OCI-LY3 (cell line): Measurements from ENCODE around the gene SYT5.
A peak's percentile ranks its signal among the peaks of the same experiment; 100 is the strongest.

Experiments
- H2AFZ ChIP-seq: fragments of 200-600, 300-600 bp; shearing (Covaris generic); 2 replicates; pipeline ENCODE4 v1.6.0; 2014; ENCODE audit warnings: antibody characterized with exemption, low read depth, low read length
- H3K27ac ChIP-seq: fragments of 200-600, 300-600 bp; sonication (generic); 2 replicates; pipeline ENCODE4 v1.5.1; 2014; ENCODE audit warnings: mild to moderate bottlenecking, low read length, moderate library complexity, mixed read lengths
- H3K27me3 ChIP-seq: fragments of 200-600, 300-600 bp; sonication (generic); 2 replicates; pipeline ENCODE4 v1.6.1; 2014; ENCODE audit warnings: low read depth, low read length, mixed read lengths
- H3K36me3 ChIP-seq: fragments of 200-600, 300-600 bp; sonication (generic); replicated peaks from 2 replicates; pipeline ENCODE3; 2014; ENCODE audit warnings: low read depth, low read length, mixed read lengths
- H3K4me1 ChIP-seq: fragments of 300-600, 200-600 bp; sonication (generic); 2 replicates; pipeline ENCODE4 v1.6.1; 2014; ENCODE audit warnings: low read length, mixed read lengths
- H3K4me2 ChIP-seq: fragments of 200-600, 300-600 bp; sonication (generic); 2 replicates; pipeline ENCODE4 v1.6.1; 2014; ENCODE audit warnings: low read length, mixed read lengths
- H3K4me3 ChIP-seq: fragments of 300-600, 200-600 bp; sonication (generic); 2 replicates; pipeline ENCODE4 v1.5.1; 2014; ENCODE audit warnings: antibody characterized with exemption, mild to moderate bottlenecking, low read length, moderate library complexity
- H3K79me2 ChIP-seq: fragments of 300-600, 200-600 bp; shearing (Covaris generic); 2 replicates; pipeline ENCODE4 v1.6.1; 2014; ENCODE audit warnings: mild to moderate bottlenecking, low read length, mixed read lengths
- H3K9ac ChIP-seq: fragments of 300-600, 200-600 bp; shearing (Covaris generic); 2 replicates; pipeline ENCODE4 v1.6.0; 2014; ENCODE audit warnings: mild to moderate bottlenecking, low read length, moderate library complexity
- H3K9me3 ChIP-seq: fragments of 200-600, 300-600 bp; shearing (Covaris generic); 2 replicates; pipeline ENCODE4 v1.6.1; 2014; ENCODE audit warnings: low read length, mixed read lengths; ENCODE audit not compliant: insufficient read depth
- H4K20me1 ChIP-seq: fragments of 200-600, 300-600 bp; sonication (generic); 2 replicates; pipeline ENCODE4 v1.6.1; 2016; ENCODE audit warnings: low read length, mixed read lengths; ENCODE audit not compliant: insufficient read depth
- EZH2phosphoT487 ChIP-seq: fragments of 200-600 bp; shearing (Covaris generic); IDR thresholded peaks from 2 replicates; pipeline ENCODE4 v1.6.1; 2018; ENCODE audit warnings: antibody characterized with exemption, mixed run types, low read depth
- TF ChIP-seq, protein P1 (sequence below): fragments of 200-600, 300-600 bp; sonication (generic); IDR thresholded peaks from 2 replicates; pipeline ENCODE4 v1.5.1; 2014; ENCODE audit warnings: antibody characterized with exemption, low read length, low read depth

Gene SYT5

DNA sequence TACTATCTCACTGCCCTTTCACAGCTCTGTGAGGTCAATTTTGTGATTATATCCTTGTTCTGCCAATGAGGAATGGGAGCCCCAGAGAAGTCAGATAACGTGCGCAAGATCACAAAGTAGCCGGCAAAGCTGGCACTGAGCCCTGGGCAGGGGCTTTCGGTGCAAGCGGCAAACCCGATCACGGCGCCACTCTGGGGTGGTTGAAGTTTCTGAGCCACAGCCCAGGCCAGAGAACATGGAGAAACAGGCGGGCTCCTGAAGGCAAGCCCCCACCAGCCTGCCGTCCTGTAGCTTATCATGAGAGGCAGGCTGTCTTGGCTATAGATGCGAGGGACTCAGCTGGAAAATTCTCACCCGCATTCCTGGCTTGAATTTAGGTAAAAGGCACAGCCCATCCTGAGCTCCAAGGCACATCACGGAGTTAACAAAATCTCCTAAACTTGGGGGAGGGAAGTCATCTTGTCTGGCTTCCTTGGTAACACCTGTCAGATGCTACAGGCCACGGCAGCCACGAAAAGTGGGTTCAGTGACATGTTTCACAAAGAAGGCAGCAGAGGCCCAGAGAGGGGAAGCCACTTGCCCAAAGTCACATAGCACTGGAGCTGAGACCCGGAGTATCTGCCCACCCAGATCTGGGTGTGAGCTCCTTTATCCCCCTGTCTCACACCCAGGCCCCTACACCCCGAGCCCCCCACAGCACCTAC is 43.5 kb downstream of the SYT5 start:
- no peaks in the 10 kb centered on the region for H3K9me3 ChIP-seq
- peaks cover 38% of the 10 kb centered on the region for H3K4me1 ChIP-seq
- H3K27ac ChIP-seq: no peak overlapping the region
- TF ChIP-seq EZH2phosphoT487: no peak
- TF ChIP-seq, protein P1, sequence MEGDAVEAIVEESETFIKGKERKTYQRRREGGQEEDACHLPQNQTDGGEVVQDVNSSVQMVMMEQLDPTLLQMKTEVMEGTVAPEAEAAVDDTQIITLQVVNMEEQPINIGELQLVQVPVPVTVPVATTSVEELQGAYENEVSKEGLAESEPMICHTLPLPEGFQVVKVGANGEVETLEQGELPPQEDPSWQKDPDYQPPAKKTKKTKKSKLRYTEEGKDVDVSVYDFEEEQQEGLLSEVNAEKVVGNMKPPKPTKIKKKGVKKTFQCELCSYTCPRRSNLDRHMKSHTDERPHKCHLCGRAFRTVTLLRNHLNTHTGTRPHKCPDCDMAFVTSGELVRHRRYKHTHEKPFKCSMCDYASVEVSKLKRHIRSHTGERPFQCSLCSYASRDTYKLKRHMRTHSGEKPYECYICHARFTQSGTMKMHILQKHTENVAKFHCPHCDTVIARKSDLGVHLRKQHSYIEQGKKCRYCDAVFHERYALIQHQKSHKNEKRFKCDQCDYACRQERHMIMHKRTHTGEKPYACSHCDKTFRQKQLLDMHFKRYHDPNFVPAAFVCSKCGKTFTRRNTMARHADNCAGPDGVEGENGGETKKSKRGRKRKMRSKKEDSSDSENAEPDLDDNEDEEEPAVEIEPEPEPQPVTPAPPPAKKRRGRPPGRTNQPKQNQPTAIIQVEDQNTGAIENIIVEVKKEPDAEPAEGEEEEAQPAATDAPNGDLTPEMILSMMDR: no peak
- no peaks in the 10 kb centered on the region for H4K20me1 ChIP-seq
- H3K36me3 ChIP-seq: no peaks in the 10 kb centered on the region
- H3K4me3 ChIP-seq: no peak overlapping the region
- H3K27me3 ChIP-seq: peaks cover 16% of the 10 kb centered on the region
- H3K9ac ChIP-seq: no peak overlapping the region
- no peak overlapping the region for H2AFZ ChIP-seq
- H3K79me2 ChIP-seq: no peaks in the 10 kb centered on the region
- no peak overlapping the region for H3K4me2 ChIP-seq

DNA sequence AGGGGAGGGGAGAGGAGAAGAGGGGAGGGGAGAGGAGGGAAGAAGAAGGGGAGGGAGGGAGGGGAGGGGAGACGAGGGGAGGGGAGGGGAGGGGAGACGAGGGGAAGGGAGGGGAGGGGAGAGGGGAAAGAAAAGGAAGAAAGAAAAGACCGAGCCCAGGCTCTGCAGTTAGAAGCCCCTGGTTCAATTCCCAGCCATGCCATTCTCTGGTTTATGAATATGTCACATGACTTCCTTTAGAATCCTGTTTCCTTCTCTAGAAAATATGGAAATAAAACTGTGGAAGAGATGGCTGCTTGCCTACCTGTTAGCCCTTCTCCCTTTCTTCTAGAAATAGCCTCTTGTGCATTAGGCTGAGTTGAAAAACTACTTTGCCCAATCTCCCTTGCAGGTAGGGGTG is 45.4 kb downstream of the SYT5 start:
- H3K4me2 ChIP-seq: peak overlapping the region; percentile 50
- H2AFZ ChIP-seq: no peak overlapping the region
- peaks cover 20% of the 10 kb centered on the region for H3K27me3 ChIP-seq
- H3K27ac ChIP-seq: no peak overlapping the region
- H3K36me3 ChIP-seq: no peaks in the 10 kb centered on the region
- peak overlapping the region; percentile 40 for H3K4me3 ChIP-seq
- no peaks in the 10 kb centered on the region for H4K20me1 ChIP-seq
- 0 out of 2 replicates have a peak overlapping the region, but pooled peaks have one; percentile 7 for H3K9ac ChIP-seq
- TF ChIP-seq EZH2phosphoT487: no peak
- TF ChIP-seq, protein P1: no peak
- no peaks in the 10 kb centered on the region for H3K9me3 ChIP-seq
- peaks cover 36% of the 10 kb centered on the region for H3K4me1 ChIP-seq
- no peaks in the 10 kb centered on the region for H3K79me2 ChIP-seq

DNA sequence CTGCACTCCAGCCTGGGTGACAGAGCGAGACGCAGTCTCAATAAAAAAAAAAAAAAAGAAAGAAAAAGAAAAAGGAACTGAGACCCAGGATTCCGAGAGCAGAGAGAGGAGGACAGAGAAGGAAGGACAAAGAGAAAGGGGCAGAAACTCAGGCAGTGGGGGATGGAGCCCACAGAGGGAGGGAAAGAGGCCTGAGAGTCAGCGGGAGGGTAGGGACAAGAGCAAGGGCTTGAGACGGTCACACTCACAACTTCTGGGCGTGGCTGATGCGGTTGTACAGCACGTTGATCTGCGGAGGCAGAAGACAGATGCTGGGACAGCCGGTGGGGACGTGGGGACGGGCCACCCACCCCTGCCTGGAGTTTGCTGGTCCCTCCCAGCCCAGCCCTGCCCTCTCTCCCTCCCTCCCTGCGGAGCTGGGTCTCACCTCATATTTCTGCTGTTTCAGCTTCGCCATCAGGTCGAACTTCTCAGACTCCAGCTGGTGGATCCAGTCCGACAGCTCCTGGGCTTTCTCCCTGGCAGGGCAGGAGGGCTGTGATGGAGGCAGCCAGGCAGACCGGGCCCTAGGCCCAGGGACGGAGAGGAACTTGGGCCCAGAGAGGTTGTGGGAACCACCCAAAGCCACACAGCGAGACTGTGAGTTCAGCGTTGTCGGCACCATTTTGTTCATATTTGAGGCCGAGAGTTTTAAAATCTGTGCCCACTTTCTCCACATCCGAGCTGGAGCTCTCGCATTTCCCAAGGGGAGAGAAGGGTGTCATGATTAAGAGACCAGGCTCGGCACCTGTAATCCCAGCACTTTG is 46.2 kb downstream of the SYT5 start:
- Histone ChIP-seq H3K4me3 (peak overlapping the region; percentile 67), H2AFZ (peak overlapping the region; percentile 5; the same call in 1 of the 2 replicates), H3K27ac (peak overlapping the region; percentile 25; the same call in 1 of the 2 replicates)

More for the DNA sequence above, 46.2 kb downstream of the SYT5 start:
- Histone ChIP-seq H3K79me2 (no peaks in the 10 kb centered on the region), H3K36me3 (no peaks in the 10 kb centered on the region), H3K9ac (peak overlapping the region; percentile 50; the same call in 1 of the 2 replicates), H3K4me1 (peaks cover 36% of the 10 kb centered on the region), H4K20me1 (no peaks in the 10 kb centered on the region), H3K9me3 (no peaks in the 10 kb centered on the region), H3K27me3 (peaks cover 20% of the 10 kb centered on the region), H3K4me2 (peak overlapping the region; percentile 60)
- no peak for TF ChIP-seq EZH2phosphoT487
- TF ChIP-seq, protein P1: no peak
